Immature natural killer cell (primary cell): Measurements from ENCODE around the gene TANGO6. TPM values are rescaled to one million over a fixed set of nuclear protein-coding genes. Genes with fewer than 3 reads are reported as not detected.

Source experiments
- DNase-seq, 3 donors: peaks; one replicate each; pipeline ENCODE4 v3.0.0; 2022; ENCODE audit warnings: mixed read lengths in 1 of 3
- H3K27ac Mint-ChIP-seq, 6 donors: one replicate each; pipeline ENCODE4 v1.8.0; 2020; ENCODE audit warnings: mixed read lengths in 6 of 6, mild to moderate bottlenecking in 5 of 6, inconsistent platforms in 4 of 6, moderate library complexity in 3 of 6
- H3K27me3 Mint-ChIP-seq, 3 donors: one replicate each; pipeline ENCODE4 v1.8.0; 2020 to 2021; ENCODE audit warnings: low read depth in 3 of 3, mild to moderate bottlenecking in 3 of 3, mixed read lengths in 3 of 3, moderate library complexity in 3 of 3, inconsistent platforms in 1 of 3
- H3K36me3 Mint-ChIP-seq, 3 donors: one replicate each; pipeline ENCODE4 v1.8.0; 2020; ENCODE audit warnings: mixed read lengths in 3 of 3, inconsistent platforms in 2 of 3, mild to moderate bottlenecking in 2 of 3
- H3K4me1 Mint-ChIP-seq, 2 donors: one replicate each; pipeline ENCODE4 v1.8.0; 2020; ENCODE audit warnings: inconsistent platforms in 2 of 2, mild to moderate bottlenecking in 2 of 2, mixed read lengths in 2 of 2, moderate library complexity in 1 of 2
- H3K4me3 Mint-ChIP-seq, 5 donors: one replicate each; pipeline ENCODE4 v1.8.0; 2020; ENCODE audit warnings: mild to moderate bottlenecking in 5 of 5, mixed read lengths in 5 of 5, inconsistent platforms in 3 of 5, moderate library complexity in 3 of 5
- H3K9me3 Mint-ChIP-seq, 6 donors: one replicate each; pipeline ENCODE4 v1.8.0; 2020; ENCODE audit warnings: mild to moderate bottlenecking in 6 of 6, mixed read lengths in 6 of 6, inconsistent platforms in 4 of 6, moderate library complexity in 3 of 6
- polyA plus RNA-seq, 3 donors: library from polyadenylated mRNA; unstranded; fragments of 300-500 nt; fragmentation: Illumina TruSeq; gene quantifications; one replicate each; pipeline ENCODE4 v1.2.3, GENCODE V29; 2021

TANGO6 gene
- polyA plus RNA-seq, 3 donors from 2014 or later = 8.2 to 16.9 (median 11.5) TPM

GRCh38 chr16:68884401-68884800 is 41.1 kb downstream of the TANGO6 start:
- Mint-ChIP-seq H3K36me3 (peaks cover 3 to 36% (median 10%) of the 10 kb centered on the region in 3 donors), H3K4me3 (no peak overlapping the region), H3K4me1 (no peaks in the 10 kb centered on the region), H3K27ac (no peak overlapping the region), H3K9me3 (no peaks in the 10 kb centered on the region), H3K27me3 (no peaks in the 10 kb centered on the region)
- DNase-seq = no peak

DNA sequence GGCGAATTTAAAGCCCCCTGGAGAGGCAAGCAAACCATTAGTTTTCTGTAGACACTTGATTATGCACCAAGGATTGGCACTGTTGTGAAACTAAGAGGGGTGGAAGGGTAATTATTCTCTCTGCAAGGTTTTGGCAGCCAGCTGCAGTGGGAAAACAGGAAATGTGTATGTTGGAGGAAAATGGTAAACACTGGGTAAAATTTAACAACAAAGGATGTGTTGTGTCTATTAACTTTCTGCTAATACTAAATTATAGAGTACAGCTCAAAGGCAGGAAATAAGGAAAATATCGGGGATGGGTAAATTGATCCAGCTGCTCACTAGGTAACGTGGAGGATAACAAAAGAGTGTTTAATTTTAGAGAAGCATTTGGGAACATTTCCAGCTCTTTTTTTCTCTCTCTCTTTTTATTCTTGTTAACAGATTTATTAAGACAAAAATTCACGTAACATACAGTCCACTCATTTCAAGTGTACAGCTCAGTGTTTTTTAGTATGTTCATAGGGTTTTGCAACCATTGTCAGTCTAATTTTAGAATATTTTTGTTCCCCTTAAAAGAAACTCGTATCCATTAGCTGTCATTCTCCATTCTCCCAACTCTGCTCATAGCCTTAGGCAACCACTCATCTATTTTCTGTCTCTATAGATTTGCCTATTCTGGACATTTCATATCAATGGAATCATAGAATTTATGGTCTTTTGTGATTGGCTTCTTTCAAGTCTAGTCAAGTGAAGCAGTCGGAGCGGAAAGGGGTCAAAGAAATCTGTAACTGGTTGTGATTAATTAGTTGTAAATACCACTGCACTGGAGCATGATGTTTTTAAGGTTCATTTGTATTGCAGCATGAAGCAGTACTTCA is 41.8 kb downstream of the TANGO6 start:
- no peaks in the 10 kb centered on the region for H3K4me1 Mint-ChIP-seq
- no peak for DNase-seq

GRCh38 chr16:68887107-68887506 is 43.8 kb downstream of the TANGO6 start:
- Mint-ChIP-seq H3K27ac (no peak overlapping the region), H3K4me1 (no peaks in the 10 kb centered on the region)

More for the DNA sequence above, 41.8 kb downstream of the TANGO6 start:
- Mint-ChIP-seq H3K27ac (no peak overlapping the region), H3K36me3 (peaks cover 3 to 35% (median 9%) of the 10 kb centered on the region in 3 donors), H3K4me3 (no peak overlapping the region), H3K27me3 (no peaks in the 10 kb centered on the region), H3K9me3 (no peaks in the 10 kb centered on the region)

DNA sequence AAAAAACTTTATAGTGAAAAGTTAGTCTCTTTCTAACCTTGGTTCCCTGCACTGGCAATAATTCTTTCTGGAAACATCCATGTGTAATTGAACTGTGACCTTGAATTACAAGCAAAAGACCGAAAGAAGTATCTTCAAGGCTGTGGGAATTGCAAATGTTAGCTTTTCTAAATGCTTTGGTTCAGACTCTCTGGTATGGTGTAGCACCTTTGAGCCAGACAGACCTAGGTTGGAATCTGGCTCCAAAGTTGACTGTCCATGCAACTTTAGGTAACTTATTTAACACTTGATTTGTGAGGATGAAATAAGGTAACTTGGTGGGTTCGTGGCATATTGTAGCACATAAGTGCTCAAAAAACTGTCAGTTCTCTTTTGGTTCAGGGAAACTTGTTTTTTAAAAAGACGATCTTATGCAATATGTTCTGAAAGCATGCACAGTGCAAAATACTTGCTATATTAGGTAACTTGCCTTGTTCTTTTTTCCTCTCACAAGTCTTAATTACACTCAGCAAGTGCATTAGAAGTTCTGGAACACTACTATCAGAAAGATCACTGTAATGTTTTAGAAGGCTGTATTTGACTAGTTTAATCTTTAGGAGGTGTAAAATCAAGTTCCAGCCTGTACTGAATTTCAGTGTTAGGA is 46.3 kb downstream of the TANGO6 start:
- no peaks in the 10 kb centered on the region for H3K9me3 Mint-ChIP-seq
- no peak overlapping the region for H3K4me3 Mint-ChIP-seq
- H3K27me3 Mint-ChIP-seq = no peaks in the 10 kb centered on the region
- H3K4me1 Mint-ChIP-seq = no peaks in the 10 kb centered on the region
- peaks cover 4 to 11% (median 8%) of the 10 kb centered on the region in 3 donors for H3K36me3 Mint-ChIP-seq
- no peak for DNase-seq
- H3K27ac Mint-ChIP-seq = no peak overlapping the region

More at GRCh38 chr16:68887107-68887506, 43.8 kb downstream of the TANGO6 start:
- Mint-ChIP-seq H3K9me3 (no peaks in the 10 kb centered on the region), H3K27me3 (no peaks in the 10 kb centered on the region), H3K4me3 (no peak overlapping the region), H3K36me3 (peaks cover 3 to 20% (median 6%) of the 10 kb centered on the region in 3 donors)
- DNase-seq = no peak

DNA sequence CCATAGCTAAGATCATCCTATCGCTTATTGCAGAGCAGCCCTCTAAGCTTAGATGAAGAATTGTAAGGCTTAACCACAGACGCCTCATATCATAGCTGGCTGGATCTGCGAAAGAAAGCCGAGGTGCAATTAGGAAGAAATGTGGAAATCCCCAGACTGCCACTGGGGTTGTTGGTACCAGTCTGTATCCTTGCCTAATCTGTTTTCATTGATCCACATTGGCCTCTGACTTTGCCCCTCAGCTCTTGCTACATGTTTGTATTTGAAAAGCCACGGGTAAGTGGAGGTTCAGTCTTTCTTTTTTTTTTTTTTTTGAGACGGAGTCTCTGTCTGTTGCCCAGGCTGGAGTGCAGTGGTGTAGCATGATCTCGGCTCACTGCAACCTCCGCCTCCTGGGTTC is 48.9 kb downstream of the TANGO6 start:
- DNase-seq = no peak
- Mint-ChIP-seq H3K9me3 (no peaks in the 10 kb centered on the region), H3K27ac (no peak overlapping the region), H3K36me3 (peaks cover 4 to 7% (median 5%) of the 10 kb centered on the region in 3 donors), H3K4me1 (no peaks in the 10 kb centered on the region), H3K4me3 (no peak overlapping the region), H3K27me3 (no peaks in the 10 kb centered on the region)

- H3K36me3 Mint-ChIP-seq = peaks cover 4 to 5% (median 4%) of the 10 kb centered on the region in 3 donors
- H3K4me1 Mint-ChIP-seq = no peaks in the 10 kb centered on the region
- peak overlapping the region in 1 of 6 donors; percentile 13 for H3K27ac Mint-ChIP-seq
- H3K9me3 Mint-ChIP-seq = no peaks in the 10 kb centered on the region
- DNase-seq = no peak
- no peak overlapping the region for H3K4me3 Mint-ChIP-seq
- no peaks in the 10 kb centered on the region for H3K27me3 Mint-ChIP-seq
Measured at GRCh38 chr16:68892898-68893297, 49.6 kb downstream of the TANGO6 start.

DNA sequence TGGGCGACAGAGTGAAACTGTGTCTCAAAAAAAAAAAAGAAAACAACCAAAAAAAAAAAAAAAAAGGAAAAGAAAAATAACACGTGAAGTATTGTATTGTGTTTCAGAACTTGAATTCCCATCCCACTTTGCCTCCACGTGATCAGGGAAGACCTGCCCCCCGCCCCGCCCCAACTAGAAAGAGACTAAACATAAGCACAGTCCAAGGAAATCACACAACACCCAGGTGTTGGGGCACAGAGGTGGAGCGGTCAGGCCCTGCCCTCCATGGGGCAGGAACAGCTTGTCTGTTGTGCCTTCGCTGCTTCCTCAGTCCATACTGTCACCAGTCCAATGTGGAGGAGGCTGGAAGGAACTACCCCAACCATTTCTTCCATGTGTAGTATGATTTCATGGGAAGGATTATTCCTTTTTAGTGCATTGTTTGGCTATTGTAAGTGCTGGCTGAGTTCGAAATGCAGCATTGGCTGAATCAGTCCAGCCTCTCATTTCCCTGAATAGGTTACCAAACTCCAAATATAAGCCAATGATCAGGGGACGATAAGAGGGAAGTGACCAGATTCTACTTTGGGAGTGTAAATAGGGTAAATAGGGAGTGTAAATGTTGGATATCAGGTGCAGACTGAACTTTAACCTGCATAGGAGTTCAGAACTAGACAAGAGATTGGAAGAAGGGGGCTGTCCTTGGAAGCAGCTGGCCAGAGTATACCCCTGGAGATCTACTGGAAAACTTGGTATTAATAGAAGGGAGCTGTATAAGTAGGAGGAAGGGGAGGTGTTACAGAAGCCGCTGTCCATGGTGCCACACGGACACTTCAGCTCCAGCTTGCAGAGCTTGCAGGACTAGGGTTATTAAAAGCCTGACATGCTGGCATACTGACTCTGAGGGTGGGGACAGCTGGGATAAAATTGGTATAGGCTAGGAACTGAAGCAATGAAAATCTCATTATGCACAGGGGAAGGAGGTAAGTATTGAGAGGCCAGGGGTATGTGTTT is 50.7 kb downstream of the TANGO6 start:
- Mint-ChIP-seq H3K4me3 (no peak overlapping the region), H3K36me3 (peaks cover 4 to 6% (median 4%) of the 10 kb centered on the region in 3 donors), H3K27me3 (no peaks in the 10 kb centered on the region), H3K9me3 (no peaks in the 10 kb centered on the region), H3K4me1 (no peaks in the 10 kb centered on the region), H3K27ac (no peak overlapping the region)
- DNase-seq = no peak

DNA sequence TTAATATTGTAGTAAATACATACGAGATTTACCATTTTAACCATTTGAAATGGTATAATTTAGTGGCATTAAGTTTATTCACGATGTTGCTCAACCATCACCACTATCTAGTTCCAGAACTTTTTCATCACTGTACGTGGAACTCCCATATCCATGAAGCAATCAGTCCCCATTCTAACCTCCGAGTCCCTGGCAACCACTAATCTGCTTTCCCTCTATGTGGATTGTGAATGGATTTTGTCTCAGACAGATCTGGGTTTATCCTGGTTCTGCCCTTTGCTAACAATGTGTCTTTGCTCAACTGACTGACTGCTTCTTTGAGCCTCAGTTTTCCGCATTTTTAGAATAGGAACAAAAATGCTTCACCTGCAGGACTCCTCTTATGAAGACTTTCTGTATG is 51.4 kb downstream of the TANGO6 start:
- Mint-ChIP-seq H3K9me3 (no peaks in the 10 kb centered on the region), H3K27ac (no peak overlapping the region), H3K27me3 (no peaks in the 10 kb centered on the region), H3K36me3 (peaks cover 4 to 10% (median 7%) of the 10 kb centered on the region in 3 donors), H3K4me1 (no peaks in the 10 kb centered on the region), H3K4me3 (no peak overlapping the region)
- no peak for DNase-seq

DNA sequence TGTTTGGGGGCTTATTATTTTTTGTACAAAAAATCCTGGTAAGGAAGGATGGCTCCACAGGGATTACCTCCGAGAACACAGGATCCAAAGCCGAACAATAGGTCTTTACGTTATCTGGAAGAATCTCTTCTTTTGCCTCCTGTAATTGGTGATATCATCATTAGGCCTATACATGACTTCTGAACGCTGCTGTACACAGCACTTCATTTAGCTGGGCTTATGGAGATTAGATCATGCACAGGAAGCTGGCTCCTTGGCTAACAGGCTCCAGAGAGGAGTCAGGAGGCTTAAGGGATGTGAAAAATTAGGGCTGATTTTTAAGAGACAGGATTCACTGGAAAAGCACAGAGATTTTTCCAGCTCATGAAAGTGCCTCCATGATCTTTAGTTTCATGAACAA is 54.7 kb downstream of the TANGO6 start:
- H3K9me3 Mint-ChIP-seq = no peaks in the 10 kb centered on the region
- no peaks in the 10 kb centered on the region for H3K4me1 Mint-ChIP-seq

GRCh38 chr16:68900009-68900408 is 56.7 kb downstream of the TANGO6 start:
- Mint-ChIP-seq H3K9me3 (no peaks in the 10 kb centered on the region), H3K4me3 (no peak overlapping the region), H3K4me1 (no peaks in the 10 kb centered on the region), H3K36me3 (peaks cover 0 to 24% (median 13%) of the 10 kb centered on the region in 3 donors), H3K27me3 (no peaks in the 10 kb centered on the region), H3K27ac (no peak overlapping the region)
- DNase-seq = no peak

More for the DNA sequence above, 54.7 kb downstream of the TANGO6 start:
- Mint-ChIP-seq H3K36me3 (peaks cover 1 to 20% (median 14%) of the 10 kb centered on the region in 3 donors), H3K4me3 (no peak overlapping the region), H3K27ac (no peak overlapping the region), H3K27me3 (no peaks in the 10 kb centered on the region)
- no peak for DNase-seq

GRCh38 chr16:68902003-68902968 is 59.0 kb downstream of the TANGO6 start:
- Mint-ChIP-seq H3K27me3 (no peaks in the 10 kb centered on the region), H3K27ac (no peak overlapping the region), H3K4me1 (no peaks in the 10 kb centered on the region), H3K36me3 (peaks cover 5 to 24% (median 13%) of the 10 kb centered on the region in 3 donors), H3K4me3 (no peak overlapping the region), H3K9me3 (no peaks in the 10 kb centered on the region)
- no peak for DNase-seq

DNA sequence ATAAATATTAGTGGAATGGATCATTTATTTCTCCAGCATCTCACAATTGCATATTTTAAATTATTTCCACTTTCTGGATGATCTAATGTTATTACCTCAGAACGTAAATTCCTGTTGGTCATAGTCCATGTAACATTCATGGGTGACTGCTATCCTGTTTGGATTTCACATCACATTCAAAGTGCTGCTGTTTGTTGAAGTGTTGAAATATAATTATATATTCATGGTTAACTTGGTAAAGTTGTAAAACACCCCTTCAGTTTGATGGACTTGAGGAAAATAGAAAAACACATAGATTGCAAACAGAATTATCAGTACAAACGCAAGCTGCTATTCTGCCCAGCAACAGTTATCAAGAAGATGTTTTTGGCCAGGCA is 59.6 kb downstream of the TANGO6 start:
- Mint-ChIP-seq H3K36me3 (peaks cover 5 to 24% (median 15%) of the 10 kb centered on the region in 3 donors), H3K27me3 (no peaks in the 10 kb centered on the region), H3K27ac (no peak overlapping the region), H3K4me1 (no peaks in the 10 kb centered on the region), H3K4me3 (no peak overlapping the region), H3K9me3 (no peaks in the 10 kb centered on the region)
- DNase-seq = no peak

DNA sequence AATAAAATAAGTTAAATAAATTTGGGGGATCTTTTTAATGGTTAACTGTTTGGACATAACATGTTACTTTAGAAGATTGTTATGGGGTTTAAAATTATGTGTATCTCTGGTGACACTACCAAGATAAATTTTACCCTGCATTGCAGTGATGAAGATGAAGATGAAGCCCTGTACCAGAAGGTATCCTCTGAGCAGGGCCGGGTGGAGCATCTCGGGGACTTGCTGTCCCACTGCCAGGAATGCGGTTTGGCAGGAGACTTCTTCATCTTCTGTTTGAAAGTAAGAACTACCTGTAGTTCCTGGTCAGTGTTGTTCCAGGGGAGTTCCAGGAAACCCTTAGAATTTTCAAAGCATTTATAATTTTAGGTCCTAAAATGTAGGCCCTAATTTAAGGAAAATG is 64.0 kb downstream of the TANGO6 start:
- H3K27ac Mint-ChIP-seq = no peak overlapping the region
- no peaks in the 10 kb centered on the region for H3K9me3 Mint-ChIP-seq
- no peak overlapping the region for H3K4me3 Mint-ChIP-seq
- DNase-seq = no peak
- H3K36me3 Mint-ChIP-seq = peaks cover 8 to 18% (median 15%) of the 10 kb centered on the region in 3 donors
- H3K27me3 Mint-ChIP-seq = no peaks in the 10 kb centered on the region
- H3K4me1 Mint-ChIP-seq = no peaks in the 10 kb centered on the region
